Tibial artery (tissue), 4 donors: Measurements from ENCODE around the gene FBN1.

Experiments
- DNase-seq, 2 donors: peaks; one replicate each; pipeline ENCODE4 v3.0.0-alpha.2; 2019
- H3K27ac ChIP-seq, 2 donors: fragments of 200-600 bp; sonication (generic) in 1 of 2; 1 replicate in 1 of 2; 2 replicates in 1 of 2; pipeline ENCODE4 v1.5.1; 2018 to 2019; ENCODE audit warnings: mild to moderate bottlenecking in 1 of 2
- H3K27me3 ChIP-seq, 2 donors: fragments of 200-600 bp; sonication (generic) in 1 of 2; one replicate each; pipeline versions ENCODE4 v1.5.1 to v1.6.0; 2016 to 2019
- H3K36me3 ChIP-seq, 3 donors: fragments of 200-600 bp; sonication (generic) in 2 of 3; one replicate each; pipeline ENCODE4 v1.5.1; 2016 to 2019; ENCODE audit warnings: mild to moderate bottlenecking in 2 of 3
- H3K4me1 ChIP-seq, 4 donors: fragments of 200-600 bp; sonication (generic) in 2 of 4; 1 replicate in 3 of 4; 2 replicates in 1 of 4; pipeline ENCODE4 v1.5.1; 2016 to 2019
- H3K4me3 ChIP-seq, 2 donors: fragments of 200-600 bp; sonication (generic) in 1 of 2; 1 replicate in 1 of 2; 2 replicates in 1 of 2; pipeline ENCODE4 v1.5.1; 2018 to 2019; ENCODE audit warnings: mild to moderate bottlenecking in 2 of 2
- H3K9me3 ChIP-seq, 3 donors: fragments of 200-600 bp; sonication (generic) in 1 of 3; one replicate each; pipeline ENCODE4 v1.5.1; 2016 to 2019
- intact Hi-C: fragments of 100-400 bp; cut with DNase I; formaldehyde crosslinking; loops from one replicate; pipeline ENCODE4 v1.15.0; 2023; ENCODE audit warnings: low total_unique reads
- TF ChIP-seq, protein P1 (sequence below), 2 experiments: fragments of 200-600 bp in 1 of 2; fragments of 450-650 bp in 1 of 2; IDR thresholded peaks; one replicate each; pipeline ENCODE4 v1.5.1; 2017 to 2019; ENCODE audit warnings: antibody characterized with exemption in 2 of 2, mild to moderate bottlenecking in 1 of 2, moderate library complexity in 1 of 2

Gene FBN1

DNA sequence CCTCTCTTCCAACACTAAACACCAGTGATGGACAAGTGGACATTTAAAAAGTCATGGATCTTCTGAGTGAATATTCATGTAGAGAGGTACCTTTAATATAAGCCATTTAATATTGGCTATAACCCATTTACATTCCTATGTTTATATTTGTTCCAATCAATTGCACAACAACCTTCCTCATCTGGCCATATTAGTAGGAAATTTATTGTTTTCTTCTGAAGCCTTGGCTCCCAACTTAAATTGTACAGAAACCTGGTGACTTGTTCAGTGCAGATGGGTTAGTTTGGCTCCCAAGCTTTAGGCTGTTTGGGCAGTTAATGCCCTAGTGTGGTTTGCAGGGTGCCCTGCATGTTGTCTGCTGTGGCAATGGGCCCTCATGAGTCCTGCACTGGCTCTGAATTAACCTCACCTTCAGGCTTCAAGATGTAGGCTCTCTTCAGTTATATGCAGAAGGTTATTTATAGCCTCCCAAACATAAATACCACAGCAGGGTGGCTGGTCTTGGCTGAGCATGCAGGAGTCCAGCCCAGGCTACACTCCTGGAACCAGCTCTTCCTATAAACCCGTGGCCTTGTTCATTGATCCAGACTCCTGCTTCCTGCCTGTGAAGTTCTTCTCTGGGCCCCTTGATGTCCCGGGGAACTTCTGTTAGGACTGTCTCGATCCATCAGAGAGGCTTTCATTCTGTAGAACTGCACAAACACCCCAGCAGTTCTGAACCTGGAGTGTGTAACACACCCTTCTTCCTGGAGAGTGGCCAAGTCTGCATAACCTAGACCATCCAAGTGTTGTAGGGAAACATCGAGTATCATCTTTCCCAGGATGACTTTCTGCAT, 257.3 kb downstream of the FBN1 start:
- H3K4me3 ChIP-seq: no peak overlapping the region
- no peaks in the 10 kb centered on the region for H3K27me3 ChIP-seq
- no peaks in the 10 kb centered on the region for H3K36me3 ChIP-seq
- H3K27ac ChIP-seq: peak overlapping the region; percentile 39 to 54
- peaks cover 0 to 66% (median 31%) of the 10 kb centered on the region in 4 donors for H3K4me1 ChIP-seq
- TF ChIP-seq, protein P1, sequence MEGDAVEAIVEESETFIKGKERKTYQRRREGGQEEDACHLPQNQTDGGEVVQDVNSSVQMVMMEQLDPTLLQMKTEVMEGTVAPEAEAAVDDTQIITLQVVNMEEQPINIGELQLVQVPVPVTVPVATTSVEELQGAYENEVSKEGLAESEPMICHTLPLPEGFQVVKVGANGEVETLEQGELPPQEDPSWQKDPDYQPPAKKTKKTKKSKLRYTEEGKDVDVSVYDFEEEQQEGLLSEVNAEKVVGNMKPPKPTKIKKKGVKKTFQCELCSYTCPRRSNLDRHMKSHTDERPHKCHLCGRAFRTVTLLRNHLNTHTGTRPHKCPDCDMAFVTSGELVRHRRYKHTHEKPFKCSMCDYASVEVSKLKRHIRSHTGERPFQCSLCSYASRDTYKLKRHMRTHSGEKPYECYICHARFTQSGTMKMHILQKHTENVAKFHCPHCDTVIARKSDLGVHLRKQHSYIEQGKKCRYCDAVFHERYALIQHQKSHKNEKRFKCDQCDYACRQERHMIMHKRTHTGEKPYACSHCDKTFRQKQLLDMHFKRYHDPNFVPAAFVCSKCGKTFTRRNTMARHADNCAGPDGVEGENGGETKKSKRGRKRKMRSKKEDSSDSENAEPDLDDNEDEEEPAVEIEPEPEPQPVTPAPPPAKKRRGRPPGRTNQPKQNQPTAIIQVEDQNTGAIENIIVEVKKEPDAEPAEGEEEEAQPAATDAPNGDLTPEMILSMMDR (IDR thresholded peaks at IDR 0.05): no peak
- intact Hi-C loops: no loop called here
- no peaks in the 10 kb centered on the region for H3K9me3 ChIP-seq
- DNase-seq: no peak

DNA sequence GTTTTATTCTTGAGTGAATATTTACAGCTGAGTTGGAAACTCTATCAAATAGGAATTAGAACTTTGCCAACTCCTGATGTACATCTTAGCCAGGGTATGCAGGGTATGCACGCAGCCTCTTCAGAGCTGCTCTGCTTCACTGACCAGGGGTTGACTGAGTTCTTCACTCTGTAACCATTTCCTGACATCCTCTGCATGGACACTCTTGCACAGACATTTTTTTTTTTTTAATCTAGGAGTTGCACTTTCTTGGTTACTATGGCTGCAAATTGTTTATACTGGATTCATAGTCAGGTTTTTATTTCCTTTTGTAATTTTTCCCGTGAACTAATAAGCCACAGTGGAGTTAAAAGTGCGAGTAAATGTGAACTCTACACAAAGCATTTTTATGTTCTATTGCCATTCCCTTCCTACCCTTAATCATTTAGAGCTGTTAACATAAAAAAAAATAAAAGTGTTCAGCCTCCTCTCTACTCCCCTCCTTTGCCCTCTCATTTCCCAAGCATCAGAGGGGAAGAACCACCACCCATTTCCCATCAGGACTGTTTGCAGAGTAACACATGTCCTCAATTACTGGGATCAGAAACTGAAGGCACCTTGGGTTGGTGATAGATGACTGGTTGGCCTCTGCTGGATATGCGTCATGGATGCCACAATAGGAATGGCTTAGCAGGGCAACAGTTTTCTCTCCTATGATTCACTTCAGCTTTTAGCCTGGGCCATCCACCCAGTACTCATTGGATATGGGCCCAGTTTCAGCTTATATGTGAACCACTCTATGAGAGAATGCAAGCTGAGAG, 260.3 kb downstream of the FBN1 start:
- Histone ChIP-seq H3K27me3 (no peaks in the 10 kb centered on the region), H3K4me3 (no peak overlapping the region), H3K9me3 (no peaks in the 10 kb centered on the region), H3K4me1 (peaks cover 0 to 38% (median 17%) of the 10 kb centered on the region in 4 donors), H3K27ac (peak overlapping the region in 1 of 2 donors; percentile 6), H3K36me3 (no peaks in the 10 kb centered on the region)
- intact Hi-C loops: no loop called here
- DNase-seq: no peak
- TF ChIP-seq, protein P1 (IDR thresholded peaks at IDR 0.05): no peak

DNA sequence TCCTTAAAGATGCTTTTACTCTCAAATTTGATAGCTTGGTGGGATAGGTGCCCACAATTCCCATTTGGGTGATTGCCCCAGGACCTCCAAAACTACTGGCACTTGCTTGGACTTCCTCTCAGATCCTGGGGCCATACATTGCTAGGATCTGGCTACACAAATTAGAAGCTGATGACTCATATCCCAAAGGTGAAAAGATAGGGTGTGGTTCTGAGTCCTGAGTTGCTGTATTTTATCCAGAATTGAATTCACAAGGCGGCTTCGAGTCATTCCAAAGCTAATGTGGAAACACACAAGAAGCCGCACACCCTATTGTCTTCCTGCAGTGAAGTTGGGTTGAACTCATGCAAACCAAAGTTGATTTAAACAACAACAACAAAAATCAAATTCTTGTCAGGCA, 260.9 kb downstream of the FBN1 start:
- no peaks in the 10 kb centered on the region for H3K36me3 ChIP-seq
- H3K4me3 ChIP-seq: no peak overlapping the region
- intact Hi-C loops: no loop called here
- peaks cover 0 to 32% (median 14%) of the 10 kb centered on the region in 4 donors for H3K4me1 ChIP-seq
- DNase-seq: no peak
- no peak overlapping the region for H3K27ac ChIP-seq
- H3K27me3 ChIP-seq: no peaks in the 10 kb centered on the region
- no peaks in the 10 kb centered on the region for H3K9me3 ChIP-seq
- TF ChIP-seq, protein P1 (IDR thresholded peaks at IDR 0.05): no peak

DNA sequence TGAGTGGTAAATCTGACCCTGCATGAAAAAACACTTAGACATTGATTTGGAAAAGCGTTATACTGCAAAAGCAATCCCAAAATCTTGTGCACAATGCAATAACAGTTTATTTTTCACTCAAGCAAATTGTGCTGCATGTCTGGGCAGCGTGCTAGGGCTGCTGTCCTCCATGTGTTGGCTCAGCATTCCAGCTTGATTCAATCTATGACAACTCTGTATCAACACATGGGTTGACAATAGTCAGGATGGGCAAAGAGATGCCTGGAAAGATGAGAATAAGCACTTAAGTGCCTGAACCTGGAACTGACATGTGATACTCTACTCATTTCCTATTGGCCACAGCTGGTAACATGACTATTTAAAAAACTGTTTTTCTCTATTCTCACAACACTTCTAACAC, 262.5 kb downstream of the FBN1 start:
- Histone ChIP-seq H3K36me3 (no peaks in the 10 kb centered on the region), H3K9me3 (no peaks in the 10 kb centered on the region), H3K4me3 (no peak overlapping the region), H3K27ac (no peak overlapping the region), H3K4me1 (peaks cover 0 to 16% (median 2%) of the 10 kb centered on the region in 4 donors), H3K27me3 (no peaks in the 10 kb centered on the region)
- intact Hi-C loops: no loop called here
- TF ChIP-seq, protein P1 (IDR thresholded peaks at IDR 0.05): no peak
- no peak for DNase-seq

DNA sequence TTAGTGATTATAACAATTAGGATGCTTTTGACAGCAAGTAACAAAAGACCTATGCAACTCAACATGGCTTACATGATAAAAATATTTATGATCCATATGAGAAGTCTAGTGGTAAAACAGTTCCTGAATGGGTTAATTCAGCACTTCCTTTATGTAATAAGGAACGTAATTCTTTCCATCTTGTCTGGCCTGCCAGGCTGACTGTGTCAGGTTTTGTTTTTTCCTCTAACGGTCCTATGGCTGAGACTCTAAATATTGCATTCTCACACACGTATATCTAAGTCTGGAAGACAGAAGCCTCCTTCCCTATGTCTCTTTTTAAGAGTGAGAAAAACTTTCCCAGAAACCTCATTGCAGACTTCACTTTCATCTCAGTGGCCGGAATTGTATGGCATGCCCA, 263.6 kb downstream of the FBN1 start:
- DNase-seq: no peak
- no peaks in the 10 kb centered on the region for H3K27me3 ChIP-seq
- H3K4me3 ChIP-seq: no peak overlapping the region
- H3K4me1 ChIP-seq: peaks cover 0 to 12% (median 0%) of the 10 kb centered on the region in 4 donors
- H3K9me3 ChIP-seq: no peaks in the 10 kb centered on the region
- intact Hi-C loops: no loop called here
- TF ChIP-seq, protein P1 (IDR thresholded peaks at IDR 0.05): no peak
- H3K27ac ChIP-seq: no peak overlapping the region
- no peaks in the 10 kb centered on the region for H3K36me3 ChIP-seq
